Epithelial cell of esophagus (primary cell): Measurements from ENCODE around the gene RASSF7.

Source experiments
- DNase-seq: peaks from one replicate; pipeline ENCODE4 v3.0.0; 2010; ENCODE audit warnings: low read depth
- H3K4me3 ChIP-seq: 2 replicates; pipeline ENCODE4 v1.5.1; 2011; ENCODE audit warnings: mild to moderate bottlenecking, low read length, control low read depth
- CTCF ChIP-seq: IDR thresholded peaks from 2 replicates; pipeline ENCODE4 v1.5.1; 2011; ENCODE audit warnings: low read depth, mild to moderate bottlenecking, low read length, control low read depth, inconsistent platforms; ENCODE audit not compliant: insufficient read depth; ENCODE audit errors: missing control alignments

The RASSF7 gene

GRCh38 chr11:518463-519202, 42.1 kb upstream of the RASSF7 start:
- peak; percentile 32 for TF ChIP-seq CTCF
- peak overlapping the region; percentile 33 for H3K4me3 ChIP-seq
- peak; percentile 98 for DNase-seq

- no peak overlapping the region for H3K4me3 ChIP-seq
- no peak for TF ChIP-seq CTCF
- DNase-seq = no peak
Observed at GRCh38 chr11:520428-521176, 40.2 kb upstream of the RASSF7 start.

- no peak for DNase-seq
- no peak for TF ChIP-seq CTCF
- H3K4me3 ChIP-seq = no peak overlapping the region
Observed at GRCh38 chr11:521177-521688, 39.5 kb upstream of the RASSF7 start.

GRCh38 chr11:526192-526591, 34.6 kb upstream of the RASSF7 start:
- no peak for TF ChIP-seq CTCF

GRCh38 chr11:528166-528814, 32.5 kb upstream of the RASSF7 start:
- TF ChIP-seq CTCF = no peak
- no peak overlapping the region for H3K4me3 ChIP-seq

More at GRCh38 chr11:526192-526591, 34.6 kb upstream of the RASSF7 start:
- no peak for DNase-seq
- no peak overlapping the region for H3K4me3 ChIP-seq

GRCh38 chr11:528815-529727, 31.7 kb upstream of the RASSF7 start:
- DNase-seq = no peak
- H3K4me3 ChIP-seq = no peak overlapping the region
- TF ChIP-seq CTCF = no peak

More at GRCh38 chr11:528166-528814, 32.5 kb upstream of the RASSF7 start:
- no peak for DNase-seq
